Sigmoid colon (tissue), 4 donors: ENCODE data around the gene TENM4.

Source experiments
- EP300 ChIP-seq, 4 donors: sonication (generic); formaldehyde crosslinking; IDR thresholded peaks; one replicate each; pipeline ENCODE4 v1.6.1; 2017; ENCODE audit warnings: antibody characterized with exemption in 4 of 4
- POLR2AphosphoS5 ChIP-seq, 4 donors: sonication (generic); formaldehyde crosslinking; IDR thresholded peaks; one replicate each; pipeline ENCODE4 v1.6.1; 2017; ENCODE audit warnings: antibody characterized with exemption in 4 of 4
- TF ChIP-seq, protein P1 (sequence below), 4 experiments: fragments of 450-650 bp in 3 of 4; fragments of 200-600 bp in 1 of 4; IDR thresholded peaks; one replicate each; pipeline ENCODE4 v1.5.1; 2016 to 2019; ENCODE audit warnings: antibody characterized with exemption in 4 of 4, mild to moderate bottlenecking in 3 of 4, moderate library complexity in 2 of 4

DNA sequence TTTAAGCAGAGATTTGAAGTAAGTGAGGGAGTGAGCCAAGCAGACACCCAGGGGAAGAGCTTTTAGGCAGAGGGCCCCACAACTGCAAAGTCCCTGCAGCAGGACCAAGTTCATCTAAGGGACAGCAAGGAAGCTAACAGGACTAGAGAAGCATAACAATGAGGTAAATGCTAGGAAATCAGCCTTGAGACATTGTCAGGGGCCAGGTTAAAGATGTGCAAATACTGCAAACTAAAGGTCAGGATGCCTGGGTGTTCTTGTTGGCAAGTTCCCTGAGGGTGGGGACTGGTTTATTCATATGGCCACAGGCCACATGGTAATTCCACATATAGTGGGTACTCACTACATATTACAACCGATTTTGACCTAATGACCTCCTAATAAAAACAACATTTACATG lies 467.0 kb downstream of the TENM4 start:
- TF ChIP-seq EP300 (IDR thresholded peaks at IDR 0.05) (no peak), POLR2AphosphoS5 (IDR thresholded peaks at IDR 0.05) (no peak)
- TF ChIP-seq, protein P1, sequence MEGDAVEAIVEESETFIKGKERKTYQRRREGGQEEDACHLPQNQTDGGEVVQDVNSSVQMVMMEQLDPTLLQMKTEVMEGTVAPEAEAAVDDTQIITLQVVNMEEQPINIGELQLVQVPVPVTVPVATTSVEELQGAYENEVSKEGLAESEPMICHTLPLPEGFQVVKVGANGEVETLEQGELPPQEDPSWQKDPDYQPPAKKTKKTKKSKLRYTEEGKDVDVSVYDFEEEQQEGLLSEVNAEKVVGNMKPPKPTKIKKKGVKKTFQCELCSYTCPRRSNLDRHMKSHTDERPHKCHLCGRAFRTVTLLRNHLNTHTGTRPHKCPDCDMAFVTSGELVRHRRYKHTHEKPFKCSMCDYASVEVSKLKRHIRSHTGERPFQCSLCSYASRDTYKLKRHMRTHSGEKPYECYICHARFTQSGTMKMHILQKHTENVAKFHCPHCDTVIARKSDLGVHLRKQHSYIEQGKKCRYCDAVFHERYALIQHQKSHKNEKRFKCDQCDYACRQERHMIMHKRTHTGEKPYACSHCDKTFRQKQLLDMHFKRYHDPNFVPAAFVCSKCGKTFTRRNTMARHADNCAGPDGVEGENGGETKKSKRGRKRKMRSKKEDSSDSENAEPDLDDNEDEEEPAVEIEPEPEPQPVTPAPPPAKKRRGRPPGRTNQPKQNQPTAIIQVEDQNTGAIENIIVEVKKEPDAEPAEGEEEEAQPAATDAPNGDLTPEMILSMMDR (IDR thresholded peaks at IDR 0.05), result no peak
